H1 (cell line): ENCODE data around the gene CYB5R2. TPM values are rescaled to one million over a fixed set of nuclear protein-coding genes. Genes with fewer than 3 reads are reported as not detected.

Experiments
- CTCF ChIA-PET: fragments of 300-600 bp; sonication (Branson Sonifier 250); formaldehyde crosslinking; loops from one replicate; lab custom pipeline; 2021; ENCODE audit not compliant: partially characterized antibody; lab: Charles Lee
- POLR2A ChIA-PET: fragments of 300-600 bp; sonication (Branson Sonifier 250); formaldehyde crosslinking; loops from one replicate; lab custom pipeline; 2021; ENCODE audit warnings: inconsistent platforms; ENCODE audit not compliant: partially characterized antibody; lab: Charles Lee
- DNase-seq, 2 experiments: peaks; one replicate each; pipeline versions ENCODE4 v3.0.0 to v3.0.0-alpha.2; 2010 to 2022; ENCODE audit warnings: low spot score in 2 of 2, low read depth in 1 of 2, mixed read lengths in 1 of 2
- FAIRE-seq: peaks from 2 replicates; lab custom pipeline; 2011; peaks lifted over from hg19 to GRCh38; lab: Jason Lieb, UNC
- H2AFZ ChIP-seq: 2 replicates; pipeline ENCODE4 v1.8.1; 2012; ENCODE audit warnings: low read length, inconsistent platforms
- H2AK5ac ChIP-seq: 2 replicates; pipeline ENCODE4 v1.6.1; 2013; ENCODE audit warnings: low read depth, low read length
- H2BK120ac ChIP-seq: replicated peaks from 2 replicates; pipeline ENCODE3; 2013; ENCODE audit warnings: low read depth, low read length, inconsistent platforms
- H2BK12ac ChIP-seq: 2 replicates; pipeline ENCODE4 v1.6.1; 2013; ENCODE audit warnings: low read depth, low read length
- H2BK15ac ChIP-seq: 2 replicates; pipeline ENCODE4 v1.6.1; 2013; ENCODE audit warnings: low read length
- H2BK20ac ChIP-seq: 2 replicates; pipeline ENCODE4 v1.6.1; 2013; ENCODE audit warnings: low read length
- H2BK5ac ChIP-seq: 2 replicates; pipeline ENCODE4 v1.6.1; 2013; ENCODE audit warnings: low read depth, low read length
- H3K14ac ChIP-seq: 2 replicates; pipeline ENCODE4 v1.6.1; 2013; ENCODE audit warnings: inconsistent platforms; ENCODE audit not compliant: insufficient read length
- H3K18ac ChIP-seq: 2 replicates; pipeline ENCODE4 v1.6.1; 2013; ENCODE audit warnings: low read length; ENCODE audit errors: extremely low read depth
- H3K23ac ChIP-seq: 2 replicates; pipeline ENCODE4 v1.6.1; 2013; ENCODE audit warnings: inconsistent platforms; ENCODE audit not compliant: insufficient read length
- H3K23me2 ChIP-seq: 2 replicates; pipeline ENCODE4 v1.6.1; 2013; ENCODE audit warnings: low read depth, low read length
- H3K27ac ChIP-seq: 2 replicates; pipeline ENCODE4 v1.6.1; 2011; ENCODE audit warnings: low read depth, low read length, inconsistent platforms
- H3K27me3 ChIP-seq, 4 experiments: replicated peaks in 1 of 4; 1 replicate in 1 of 4; 2 replicates in 3 of 4; pipeline versions ENCODE4 v1.6.1 to v1.8.1; 2011 to 2013; ENCODE audit warnings: low read length in 3 of 4, mild to moderate bottlenecking in 3 of 4, inconsistent platforms in 2 of 4, mixed read lengths in 2 of 4, moderate library complexity in 1 of 4; ENCODE audit not compliant: control insufficient read depth in 3 of 4, insufficient read depth in 3 of 4; ENCODE audit errors: extremely low read depth in 1 of 4
- H3K36me3 ChIP-seq, 4 experiments: 2 replicates each; pipeline versions ENCODE4 v1.6.1 to v1.8.1; 2011 to 2013; ENCODE audit warnings: mild to moderate bottlenecking in 4 of 4, low read length in 3 of 4, moderate library complexity in 2 of 4, control low read depth in 1 of 4, inconsistent platforms in 1 of 4; ENCODE audit not compliant: insufficient read depth in 4 of 4, control insufficient read depth in 2 of 4
- H3K4ac ChIP-seq: replicated peaks from 2 replicates; pipeline ENCODE3; 2013; ENCODE audit warnings: low read length, low read depth, mixed read lengths, inconsistent platforms; ENCODE audit not compliant: insufficient read length
- H3K4me1 ChIP-seq, 4 experiments: replicated peaks in 1 of 4; 1 replicate in 1 of 4; 2 replicates in 3 of 4; pipeline versions ENCODE4 v1.6.1 to v1.8.1; 2011 to 2013; ENCODE audit warnings: low read length in 3 of 4, inconsistent platforms in 2 of 4, mixed read lengths in 1 of 4; ENCODE audit not compliant: insufficient read depth in 4 of 4, control insufficient read depth in 3 of 4
- H3K4me2 ChIP-seq, 2 experiments: 2 replicates each; pipeline versions ENCODE4 v1.6.1 to v1.8.1; 2011 to 2013; ENCODE audit warnings: low read depth in 2 of 2, low read length in 2 of 2, control low read depth in 1 of 2, inconsistent platforms in 1 of 2, mild to moderate bottlenecking in 1 of 2; ENCODE audit not compliant: insufficient read depth in 1 of 2
- H3K4me3 ChIP-seq, 4 experiments: fragments of 200-600, 300-600 bp in 1 of 4; sonication (generic), shearing (Covaris generic), sonication (Bioruptor Twin) in 1 of 4; 2 replicates each; pipeline versions ENCODE4 v1.5.1 to v1.8.1; 2011 to 2016; ENCODE audit warnings: low read length in 4 of 4, low read depth in 3 of 4, control low read depth in 2 of 4, inconsistent platforms in 2 of 4, mild to moderate bottlenecking in 2 of 4, mixed read lengths in 1 of 4, moderate library complexity in 1 of 4; ENCODE audit not compliant: insufficient read depth in 2 of 4; ENCODE audit errors: extremely low read depth in 1 of 4
- H3K56ac ChIP-seq: replicated peaks from 2 replicates; pipeline ENCODE3; 2013; ENCODE audit warnings: low read depth, mild to moderate bottlenecking, mixed read lengths, low read length, inconsistent platforms; ENCODE audit not compliant: insufficient read length
- H3K79me1 ChIP-seq: 2 replicates; pipeline ENCODE4 v1.6.1; 2013; ENCODE audit warnings: low read depth, low read length, control low read depth
- H3K79me2 ChIP-seq, 2 experiments: 2 replicates each; pipeline versions ENCODE4 v1.6.1 to v1.8.1; 2012 to 2013; ENCODE audit warnings: low read length in 2 of 2, mild to moderate bottlenecking in 2 of 2, inconsistent platforms in 1 of 2; ENCODE audit not compliant: insufficient read depth in 2 of 2, control insufficient read depth in 1 of 2
- H3K9ac ChIP-seq, 4 experiments: replicated peaks in 1 of 4; 1 replicate in 1 of 4; 2 replicates in 3 of 4; pipeline versions ENCODE4 v1.6.1 to v1.8.1; 2011 to 2013; ENCODE audit warnings: low read depth in 3 of 4, low read length in 3 of 4, control low read depth in 2 of 4, mild to moderate bottlenecking in 2 of 4, moderate library complexity in 2 of 4, inconsistent platforms in 1 of 4; ENCODE audit errors: extremely low read depth in 1 of 4
- H3K9me3 ChIP-seq, 2 experiments: 2 replicates each; pipeline versions ENCODE4 v1.6.1 to v1.8.1; 2012 to 2013; ENCODE audit warnings: mild to moderate bottlenecking in 2 of 2, moderate library complexity in 2 of 2, control low read depth in 1 of 2, inconsistent platforms in 1 of 2, low read depth in 1 of 2, low read length in 1 of 2, mixed read lengths in 1 of 2; ENCODE audit not compliant: insufficient read depth in 2 of 2
- H4K20me1 ChIP-seq, 2 experiments: replicated peaks in 1 of 2; 2 replicates each; pipeline versions ENCODE3 to v1.8.1; 2011 to 2013; ENCODE audit warnings: inconsistent platforms in 2 of 2, low read length in 2 of 2, mild to moderate bottlenecking in 1 of 2; ENCODE audit not compliant: insufficient read depth in 2 of 2, control insufficient read depth in 1 of 2
- H4K5ac ChIP-seq: 2 replicates; pipeline ENCODE4 v1.6.1; 2013; ENCODE audit warnings: low read length, low read depth, mixed read lengths, inconsistent platforms; ENCODE audit not compliant: insufficient read length
- H4K8ac ChIP-seq: 2 replicates; pipeline ENCODE4 v1.8.0; 2013; ENCODE audit warnings: mild to moderate bottlenecking, moderate library complexity, low read length, inconsistent platforms; ENCODE audit not compliant: insufficient read depth; ENCODE audit errors: extremely low read depth
- H4K91ac ChIP-seq: replicated peaks from 2 replicates; pipeline ENCODE3; 2013; ENCODE audit warnings: low read length, mixed read lengths, inconsistent platforms; ENCODE audit not compliant: insufficient read length
- ASH2L ChIP-seq: fragments of 200-600, 300-600 bp; sonication (generic); IDR thresholded peaks from one replicate; pipeline ENCODE4 v1.7.1; 2017; ENCODE audit warnings: low read length
- BRCA1 ChIP-seq: IDR thresholded peaks from 2 replicates; pipeline ENCODE4 v1.6.1; 2012; ENCODE audit warnings: low read depth, low read length, improper control_type of control experiment
- CTCF ChIP-seq, 3 experiments: IDR thresholded peaks; 1 replicate in 2 of 3; 2 replicates in 1 of 3; pipeline versions ENCODE4 v1.5.1 to v1.6.1; 2011; ENCODE audit warnings: low read length in 3 of 3, mild to moderate bottlenecking in 3 of 3, inconsistent platforms in 2 of 3, low read depth in 1 of 3, moderate library complexity in 1 of 3; ENCODE audit not compliant: insufficient read depth in 1 of 3; ENCODE audit errors: control extremely low read depth in 1 of 3
- EGR1 ChIP-seq: IDR thresholded peaks from 2 replicates; pipeline ENCODE4 v1.6.1; 2011; ENCODE audit warnings: low read depth, low read length, borderline replicate concordance
- MAFK ChIP-seq: IDR thresholded peaks from 2 replicates; pipeline ENCODE4 v1.6.1; 2012; ENCODE audit warnings: low read depth, mild to moderate bottlenecking, improper control_type of control experiment, low read length
- PHF8 ChIP-seq: fragments of 200-600 bp; sonication (generic); conservative IDR thresholded peaks from 2 replicates; pipeline ENCODE4 v1.7.1; 2012; ENCODE audit warnings: low read depth, mild to moderate bottlenecking, inconsistent platforms, low read length, moderate library complexity
- POLR2A ChIP-seq, 2 experiments: IDR thresholded peaks; 1 replicate in 1 of 2; 2 replicates in 1 of 2; pipeline ENCODE4 v1.6.1; 2011; ENCODE audit warnings: low read depth in 2 of 2, low read length in 2 of 2, mild to moderate bottlenecking in 2 of 2; ENCODE audit errors: control extremely low read depth in 1 of 2
- RAD21 ChIP-seq, 2 experiments: IDR thresholded peaks in 1 of 2; conservative IDR thresholded peaks in 1 of 2; 2 replicates each; pipeline ENCODE4 v1.6.1; 2011; ENCODE audit warnings: low read depth in 2 of 2, low read length in 2 of 2, improper control_type of control experiment in 1 of 2, inconsistent platforms in 1 of 2, mild to moderate bottlenecking in 1 of 2, moderate library complexity in 1 of 2
- RNF2 ChIP-seq: fragments of 200-900, 300-1000 bp; sonication (generic); IDR thresholded peaks from 2 replicates; pipeline ENCODE4 v1.7.1; 2016; ENCODE audit warnings: borderline replicate concordance, low read depth, mild to moderate bottlenecking, antibody characterized with exemption, low read length; ENCODE audit not compliant: poor library complexity, severe bottlenecking; ENCODE audit errors: missing control alignments
- SP4 ChIP-seq: IDR thresholded peaks from 2 replicates; pipeline ENCODE4 v1.6.1; 2012; ENCODE audit warnings: low read length, inconsistent platforms
- ZNF274 ChIP-seq: IDR thresholded peaks from 2 replicates; pipeline ENCODE4 v1.7.0; 2012; ENCODE audit warnings: low read length, borderline replicate concordance; ENCODE audit errors: extremely low read depth
- WGBS, 2 experiments: shearing (Covaris generic) in 1 of 2; methylation state at CpG; one replicate each; pipeline versions ENCODE4 v1.1.6 to v1.1.7; 2013 to 2015; ENCODE audit warnings: low lambda C conversion rate in 2 of 2, mixed read lengths in 2 of 2, inconsistent platforms in 1 of 2, low coverage in 1 of 2, missing lambda C conversion rate in 1 of 2; ENCODE audit not compliant: insufficient replicate concordance in 2 of 2, insufficient coverage in 1 of 2, insufficient read length in 1 of 2; ENCODE audit errors: extremely low coverage in 1 of 2, missing lambda C conversion rate in 1 of 2; 5-methylcytosine and 5-hydroxymethylcytosine counted together
- polyA plus RNA-seq, 7 experiments: library from polyadenylated mRNA; depleted of rRNA in 3 of 7; stranded (reverse) in 5 of 7; unstranded in 2 of 7; fragments of >200 nt in 5 of 7; fragments of 200-250 nt in 2 of 7; gene quantifications; 1 replicate in 5 of 7; 2 replicates in 1 of 7; 4 replicates in 1 of 7; pipeline versions ENCODE4 v1.2.1 to v1.2.3, GENCODE V29; 2011 to 2013; ENCODE audit warnings: missing spikeins in 2 of 7, mixed read lengths in 2 of 7
- total RNA-seq: library from RNA; stranded (reverse); fragmentation: NEBNext Ultra II Directional; extraction: Animal tissue kit (Norgen Biotek cat#: 25700); gene quantifications from 2 replicates; pipeline ENCODE4 v1.2.1, GENCODE V29; 2021

The CYB5R2 gene
- total and polyA plus RNA-seq, 2 of the 8 experiments (the other 6 are each of a cell fraction or from before 2014, with no cell fraction given) = 53.0 to 55.9 TPM

- H3K9me3 ChIP-seq = no peaks in the 10 kb centered on the region
- no peak overlapping the region for H3K56ac ChIP-seq
- peaks cover 2 to 10% (median 7%) of the 10 kb centered on the region in 4 experiments; a peak in 5 of 7 replicates for H3K4me1 ChIP-seq
- TF ChIP-seq SP4 (no peak), MAFK (no peak), ZNF274 (no peak), RNF2 (no peak), ASH2L (no peak), EGR1 (no peak), POLR2A (IDR thresholded peaks at IDR 0.05; ENCODE audit: control extremely low read depth in 1 of 2, low read depth in 2 of 2, low read length in 2 of 2) (no peak), CTCF (IDR thresholded peaks at IDR 0.05; ENCODE audit: control extremely low read depth in 1 of 3, insufficient read depth in 1 of 3, low read depth in 1 of 3, low read length in 3 of 3) (no peak), RAD21 (IDR thresholded peaks at IDR 0.05 in 1 of 2, conservative IDR thresholded peaks at IDR 0.05 in 1 of 2; ENCODE audit: low read depth in 2 of 2, low read length in 2 of 2) (no peak), BRCA1 (no peak), PHF8 (no peak)
- H4K8ac ChIP-seq = no peak overlapping the region
- ChIA-PET CTCF (interaction anchor here (0.6 to 4.4 kb wide), 11 partner anchors 7 to 234 kb away, joined by 3 to 35 read pairs (median 3); no protein-coding TSS in a partner anchor), POLR2A (no interaction called here)
- H3K23me2 ChIP-seq = peaks cover 16% of the 10 kb centered on the region; the same call in 1 of the 2 replicates
- H3K27ac ChIP-seq = no peak overlapping the region
- H3K14ac ChIP-seq = no peak overlapping the region
- peaks cover 2% of the 10 kb centered on the region; the same call in 1 of the 2 replicates for H3K79me1 ChIP-seq
- H2BK20ac ChIP-seq = no peak overlapping the region
- no peak overlapping the region for H2BK15ac ChIP-seq
- no peak overlapping the region for H2AFZ ChIP-seq
- no peak overlapping the region for H3K9ac ChIP-seq
- H3K4ac ChIP-seq = no peak overlapping the region
- no peak overlapping the region for H4K5ac ChIP-seq
- no peak for DNase-seq
- H3K27me3 ChIP-seq = no peaks in the 10 kb centered on the region
- no peaks in the 10 kb centered on the region for H3K79me2 ChIP-seq
- no peak overlapping the region for H2BK5ac ChIP-seq
- no peak overlapping the region for H3K4me3 ChIP-seq
- H4K91ac ChIP-seq = no peak overlapping the region
- H3K23ac ChIP-seq = no peak overlapping the region
- 0 out of 8 replicates have a peak, but pooled peaks cover 0 to 2% (median 0%) of the 10 kb centered on the region in 4 experiments for H3K36me3 ChIP-seq
- FAIRE-seq = no peak
- H3K18ac ChIP-seq = no peak overlapping the region
- no peaks in the 10 kb centered on the region for H4K20me1 ChIP-seq
- no peak overlapping the region for H2AK5ac ChIP-seq
- H3K4me2 ChIP-seq = no peak overlapping the region
- no peak overlapping the region for H2BK12ac ChIP-seq
- no peak overlapping the region for H2BK120ac ChIP-seq
- 88% methylated on average over 5 of the region's 5 CpGs; no CpG with 5 or more reads in 1 of the 2 experiments for WGBS, 2 experiments
These were observed 3.8 kb upstream of the CYB5R2 start for GRCh38 chr11:7677071-7677470.
